Measurements from ENCODE around the gene NDUFC2.

Gene NDUFC2

DNA sequence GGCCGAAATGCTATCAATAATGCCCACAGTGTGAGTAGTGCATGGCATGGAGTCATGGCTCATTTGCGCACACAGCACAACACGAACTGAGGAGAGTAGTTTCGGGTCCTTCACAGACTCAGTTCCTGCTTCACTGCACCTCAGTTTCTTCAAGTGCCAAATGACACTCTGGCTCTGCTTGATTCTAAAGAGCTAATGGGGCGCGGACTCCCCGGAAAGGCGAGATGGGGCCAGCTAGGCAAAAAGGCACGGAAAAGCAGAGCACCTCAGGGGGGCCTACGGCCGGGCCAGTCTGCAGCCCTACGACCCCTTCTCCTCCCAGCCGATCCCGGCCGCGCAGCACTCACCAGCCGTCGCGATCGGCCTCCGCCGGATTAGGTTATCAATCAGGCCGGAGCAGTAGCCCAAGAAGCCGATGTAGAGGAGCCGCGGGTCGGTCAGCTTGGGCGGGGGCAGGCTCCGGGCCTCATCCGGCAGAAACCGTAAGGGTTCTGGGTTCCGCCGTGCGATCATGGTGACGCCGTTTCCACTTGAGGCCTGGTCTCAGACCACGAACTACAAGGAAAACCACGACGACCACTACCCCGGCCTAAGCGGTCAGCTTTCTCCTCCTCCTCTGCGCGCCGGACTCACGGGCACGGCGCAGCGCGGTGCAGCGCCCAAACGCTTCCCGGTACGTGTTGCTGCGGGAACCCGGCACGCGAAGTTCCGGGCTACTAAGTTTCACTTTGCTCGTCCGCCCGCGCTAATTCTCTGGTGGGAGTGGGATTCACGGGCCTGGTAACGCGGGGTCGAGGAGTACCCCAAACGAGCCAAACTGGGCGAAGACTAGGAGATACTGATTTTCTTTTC lies at the start of gene NDUFC2:
Gene NDUFC2, minus strand, starts transcription at position 631 of the 852 bp plus-strand sequence. Its CDS starts 118 bp downstream, at position 513.
- TF ChIP-seq, protein P1, sequence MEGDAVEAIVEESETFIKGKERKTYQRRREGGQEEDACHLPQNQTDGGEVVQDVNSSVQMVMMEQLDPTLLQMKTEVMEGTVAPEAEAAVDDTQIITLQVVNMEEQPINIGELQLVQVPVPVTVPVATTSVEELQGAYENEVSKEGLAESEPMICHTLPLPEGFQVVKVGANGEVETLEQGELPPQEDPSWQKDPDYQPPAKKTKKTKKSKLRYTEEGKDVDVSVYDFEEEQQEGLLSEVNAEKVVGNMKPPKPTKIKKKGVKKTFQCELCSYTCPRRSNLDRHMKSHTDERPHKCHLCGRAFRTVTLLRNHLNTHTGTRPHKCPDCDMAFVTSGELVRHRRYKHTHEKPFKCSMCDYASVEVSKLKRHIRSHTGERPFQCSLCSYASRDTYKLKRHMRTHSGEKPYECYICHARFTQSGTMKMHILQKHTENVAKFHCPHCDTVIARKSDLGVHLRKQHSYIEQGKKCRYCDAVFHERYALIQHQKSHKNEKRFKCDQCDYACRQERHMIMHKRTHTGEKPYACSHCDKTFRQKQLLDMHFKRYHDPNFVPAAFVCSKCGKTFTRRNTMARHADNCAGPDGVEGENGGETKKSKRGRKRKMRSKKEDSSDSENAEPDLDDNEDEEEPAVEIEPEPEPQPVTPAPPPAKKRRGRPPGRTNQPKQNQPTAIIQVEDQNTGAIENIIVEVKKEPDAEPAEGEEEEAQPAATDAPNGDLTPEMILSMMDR (IDR thresholded peaks at IDR 0.05) = no peak

DNA sequence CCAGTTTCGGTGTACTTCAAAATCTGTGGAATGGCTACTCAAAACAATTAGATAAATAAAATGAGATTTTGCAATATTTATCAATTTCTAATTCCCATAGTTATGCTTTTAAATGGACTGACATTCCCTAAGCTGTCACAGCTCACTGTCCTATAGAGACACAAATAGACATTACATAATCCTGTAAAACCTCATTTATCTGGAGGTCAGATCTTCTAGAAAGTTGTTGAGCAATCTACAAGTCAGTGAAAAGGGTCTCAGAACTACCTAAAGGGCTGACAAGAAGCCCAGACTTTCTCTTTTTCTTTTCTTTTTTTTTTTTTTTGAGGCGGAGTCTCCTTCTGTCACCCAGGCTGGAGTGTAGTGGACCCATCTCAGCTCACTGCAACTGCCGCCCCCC lies 47.7 kb upstream of the NDUFC2 start:
- TF ChIP-seq, protein P1 (IDR thresholded peaks at IDR 0.05) = no peak

- TF ChIP-seq, protein P1 (IDR thresholded peaks at IDR 0.05) = no peak
Measured at GRCh38 chr11:78112582-78113275, 33.1 kb upstream of the NDUFC2 start.

DNA sequence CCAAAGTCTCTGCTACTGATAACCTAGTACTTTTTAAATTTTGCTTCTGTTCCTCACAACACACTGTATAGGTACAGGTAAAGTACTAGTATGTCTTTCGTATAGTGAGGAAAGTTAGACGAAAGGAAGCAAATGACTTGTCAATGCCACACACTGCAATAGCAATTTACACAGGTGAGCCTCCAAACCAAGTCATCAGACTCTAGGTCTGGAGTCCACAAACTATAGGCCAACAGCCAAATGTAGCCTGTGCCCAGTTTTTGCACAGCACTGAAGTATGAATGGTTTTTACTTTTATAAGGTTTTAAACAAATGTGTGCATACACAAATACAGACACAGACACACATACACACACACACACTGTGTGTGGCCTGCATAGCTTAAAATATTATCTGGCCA lies 31.6 kb upstream of the NDUFC2 start:
- TF ChIP-seq, protein P1 (IDR thresholded peaks at IDR 0.05) = no peak

DNA sequence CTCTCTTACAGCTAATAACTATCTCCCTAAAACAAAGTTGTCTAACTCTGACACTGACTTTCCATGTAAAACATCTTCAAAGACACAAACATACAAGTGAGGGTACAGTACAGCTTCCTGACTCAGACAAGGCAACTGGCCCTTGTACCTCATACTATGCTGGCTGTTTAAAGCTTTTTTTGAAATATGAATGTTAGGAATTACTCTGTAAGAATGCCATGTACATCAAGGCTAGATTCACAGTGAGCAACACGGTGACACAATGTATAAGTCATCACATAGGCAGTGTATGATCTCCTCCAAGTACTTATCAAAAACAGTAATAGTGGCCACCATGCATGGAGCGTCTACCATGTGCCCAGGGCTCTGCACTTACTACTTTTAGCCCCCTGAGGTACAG lies 31.2 kb upstream of the NDUFC2 start:
- TF ChIP-seq, protein P1 (IDR thresholded peaks at IDR 0.05) = no peak

DNA sequence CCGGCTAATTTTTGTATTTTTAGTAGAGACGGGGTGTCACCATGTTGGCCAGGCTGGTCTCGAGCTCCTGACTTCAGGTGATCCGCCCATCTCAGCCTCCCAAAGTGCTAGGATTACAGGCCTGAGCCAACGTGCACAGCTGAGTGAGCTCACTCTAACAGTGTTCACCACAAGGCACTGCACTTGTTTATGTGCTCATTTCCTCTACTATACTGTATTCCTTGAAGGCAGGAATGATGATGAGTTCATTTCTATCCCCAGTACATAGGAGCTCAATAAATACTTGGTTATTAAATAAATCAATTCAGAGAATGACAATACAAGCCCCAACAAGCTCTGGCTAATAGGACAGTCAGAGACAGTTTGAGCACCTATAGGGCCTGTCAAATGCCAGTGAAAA lies 30.7 kb upstream of the NDUFC2 start:
- TF ChIP-seq, protein P1 (IDR thresholded peaks at IDR 0.05) = no peak

DNA sequence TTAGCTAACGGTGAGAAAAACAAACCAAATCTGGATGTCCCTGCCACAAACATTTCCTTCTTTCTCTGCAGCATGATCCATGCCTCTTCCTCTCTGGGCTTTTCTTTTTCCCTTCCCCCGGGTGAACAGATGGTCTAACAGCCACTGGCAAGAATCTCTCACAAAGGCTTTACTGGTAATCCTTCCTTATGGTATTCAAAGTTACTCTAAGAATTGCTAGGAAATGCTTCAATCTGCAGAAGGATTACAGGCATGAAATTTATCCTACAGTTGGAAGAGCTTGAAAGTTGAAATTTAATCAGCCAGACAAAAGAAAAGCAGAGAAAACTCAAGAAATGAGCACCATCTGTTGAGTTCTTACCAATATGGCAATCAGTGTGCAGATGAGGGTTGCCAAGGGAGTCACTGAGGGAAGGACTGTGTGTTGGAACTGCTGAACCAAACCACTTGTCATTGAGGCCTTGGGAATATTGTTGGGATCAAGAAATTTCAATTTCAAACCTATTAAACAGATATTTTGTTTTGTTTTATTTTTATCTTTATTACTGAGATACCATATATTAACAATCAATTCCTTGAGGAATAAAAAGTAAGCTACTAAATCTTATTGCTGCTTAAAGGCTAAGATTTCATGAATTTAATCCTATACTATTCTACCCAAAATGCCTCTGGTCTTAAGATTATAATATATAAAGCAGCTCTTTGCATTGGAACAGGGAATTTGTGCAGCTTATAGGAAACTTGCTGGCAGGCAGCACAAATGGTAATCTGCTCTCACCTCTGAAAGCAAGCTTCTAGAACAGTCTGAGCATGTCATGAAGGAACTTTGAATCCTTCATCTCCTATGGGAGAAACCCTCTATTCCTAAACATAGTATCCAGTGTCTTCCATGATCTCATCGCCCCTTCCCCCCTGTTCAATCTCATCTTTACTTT lies 29.7 kb upstream of the NDUFC2 start:
- TF ChIP-seq, protein P1 (IDR thresholded peaks at IDR 0.05) = no peak

All from LNCAP (cell line).